ENCODE results near the gene THYN1.

DNA sequence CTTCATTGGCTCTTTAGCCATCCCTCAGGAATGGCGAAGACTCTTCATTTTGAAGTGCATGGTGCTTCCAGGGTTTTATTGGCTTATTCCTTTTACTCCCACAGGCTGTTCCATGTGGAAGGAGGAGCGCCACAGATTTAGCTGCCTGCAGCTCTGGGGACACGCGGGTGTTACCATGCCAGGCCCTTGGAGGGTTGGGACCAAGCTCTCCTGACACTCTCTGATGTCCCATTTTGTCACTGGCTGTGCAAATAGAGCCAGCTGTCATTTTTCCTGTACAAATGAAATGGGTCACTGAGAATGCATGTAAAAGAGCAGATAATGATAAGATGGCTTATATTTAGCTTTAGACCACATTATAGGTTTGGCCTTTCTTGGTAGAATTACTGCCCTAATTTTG is 9.2 kb downstream of the THYN1 start:
- TF ChIP-seq, protein P1, sequence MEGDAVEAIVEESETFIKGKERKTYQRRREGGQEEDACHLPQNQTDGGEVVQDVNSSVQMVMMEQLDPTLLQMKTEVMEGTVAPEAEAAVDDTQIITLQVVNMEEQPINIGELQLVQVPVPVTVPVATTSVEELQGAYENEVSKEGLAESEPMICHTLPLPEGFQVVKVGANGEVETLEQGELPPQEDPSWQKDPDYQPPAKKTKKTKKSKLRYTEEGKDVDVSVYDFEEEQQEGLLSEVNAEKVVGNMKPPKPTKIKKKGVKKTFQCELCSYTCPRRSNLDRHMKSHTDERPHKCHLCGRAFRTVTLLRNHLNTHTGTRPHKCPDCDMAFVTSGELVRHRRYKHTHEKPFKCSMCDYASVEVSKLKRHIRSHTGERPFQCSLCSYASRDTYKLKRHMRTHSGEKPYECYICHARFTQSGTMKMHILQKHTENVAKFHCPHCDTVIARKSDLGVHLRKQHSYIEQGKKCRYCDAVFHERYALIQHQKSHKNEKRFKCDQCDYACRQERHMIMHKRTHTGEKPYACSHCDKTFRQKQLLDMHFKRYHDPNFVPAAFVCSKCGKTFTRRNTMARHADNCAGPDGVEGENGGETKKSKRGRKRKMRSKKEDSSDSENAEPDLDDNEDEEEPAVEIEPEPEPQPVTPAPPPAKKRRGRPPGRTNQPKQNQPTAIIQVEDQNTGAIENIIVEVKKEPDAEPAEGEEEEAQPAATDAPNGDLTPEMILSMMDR (IDR thresholded peaks at IDR 0.05) = no peak
- no peak for TF ChIP-seq POLR2AphosphoS5 (IDR thresholded peaks at IDR 0.05)

All from suprapubic skin (tissue), 3 donors.